ENCODE results near the gene TTL.
A peak's percentile ranks its signal among the peaks of the same experiment; 100 is the strongest.

Gene TTL

GRCh38 chr2:112583497-112584133, 101.7 kb downstream of the TTL start:
- no peak for DNase-seq (ENCODE audit: extremely low read depth, low read depth)
- no peak for TF ChIP-seq CTCF (IDR thresholded peaks at IDR 0.05; ENCODE audit: low read depth, low read length)

- DNase-seq (ENCODE audit: extremely low read depth, low read depth): peak; percentile 90
- no peak; the same call in 1 of the 2 replicates for TF ChIP-seq CTCF (IDR thresholded peaks at IDR 0.05; ENCODE audit: low read depth, low read length)
Measured at GRCh38 chr2:112584134-112584890, 102.4 kb downstream of the TTL start, which contains the start of gene CHCHD5. Gene CHCHD5, plus strand, starts transcription at chr2:112584609. Its CDS starts 39 bp downstream, at chr2:112584648.

- DNase-seq (ENCODE audit: extremely low read depth, low read depth): no peak
- no peak for TF ChIP-seq CTCF (IDR thresholded peaks at IDR 0.05; ENCODE audit: low read depth, low read length)
Measured at GRCh38 chr2:112584891-112585250, 102.9 kb downstream of the TTL start.

- DNase-seq (ENCODE audit: extremely low read depth, low read depth): no peak
- TF ChIP-seq CTCF (IDR thresholded peaks at IDR 0.05; ENCODE audit: low read depth, low read length): no peak
Measured at GRCh38 chr2:112585400-112585799, 103.4 kb downstream of the TTL start.

- no peak for DNase-seq (ENCODE audit: extremely low read depth, low read depth)
- no peak for TF ChIP-seq CTCF (IDR thresholded peaks at IDR 0.05; ENCODE audit: low read depth, low read length)
Measured at GRCh38 chr2:112585873-112586464, 104.0 kb downstream of the TTL start.

- no peak for DNase-seq (ENCODE audit: extremely low read depth, low read depth)
Measured at GRCh38 chr2:112588611-112589045, 106.7 kb downstream of the TTL start.

More at GRCh38 chr2:112588611-112589045, 106.7 kb downstream of the TTL start:
- TF ChIP-seq CTCF (IDR thresholded peaks at IDR 0.05; ENCODE audit: low read depth, low read length): no peak

Measured in AG09319 (cell line).